CD4-positive, alpha-beta memory T cell (primary cell): ENCODE measurements around the gene AAGAB. TPM values are rescaled to one million over a fixed set of nuclear protein-coding genes. Genes with fewer than 3 reads are reported as not detected.

Experiments
- CTCF ChIA-PET: fragments of 350-600 bp; sonication (Branson Sonifier 250); formaldehyde crosslinking; loops from one replicate; lab custom pipeline; 2021; ENCODE audit warnings: inconsistent platforms; ENCODE audit not compliant: partially characterized antibody; lab: Charles Lee
- POLR2A ChIA-PET: fragments of 350-600 bp; sonication (Branson Sonifier 250); formaldehyde crosslinking; loops from one replicate; lab custom pipeline; 2021; ENCODE audit not compliant: partially characterized antibody; lab: Charles Lee
- DNase-seq, 5 donors: peaks; one replicate each; pipeline versions ENCODE4 v3.0.0 to v3.0.0-alpha.2; 2020 to 2022; ENCODE audit warnings: mixed read lengths in 1 of 5
- H3K27ac ChIP-seq: one replicate; pipeline ENCODE4 v1.7.0; 2013; ENCODE audit warnings: low read depth, low read length
- H3K27me3 ChIP-seq: 2 replicates; pipeline ENCODE4 v1.7.0; 2013; ENCODE audit warnings: mild to moderate bottlenecking, low read length, moderate library complexity; ENCODE audit not compliant: insufficient read depth
- H3K36me3 ChIP-seq: 2 replicates; pipeline ENCODE4 v1.7.0; 2013; ENCODE audit warnings: mild to moderate bottlenecking, low read length, moderate library complexity; ENCODE audit not compliant: insufficient read depth
- H3K4me1 ChIP-seq: 2 replicates; pipeline ENCODE4 v1.7.0; 2013; ENCODE audit warnings: mild to moderate bottlenecking, low read length, moderate library complexity; ENCODE audit not compliant: insufficient read depth
- H3K4me3 ChIP-seq, 2 donors: one replicate each; pipeline ENCODE4 v1.7.0; 2013; ENCODE audit warnings: low read length in 2 of 2, mild to moderate bottlenecking in 1 of 2
- H3K9me3 ChIP-seq, 2 donors: one replicate each; pipeline ENCODE4 v1.7.0; 2013; ENCODE audit warnings: low read length in 2 of 2, control low read depth in 1 of 2; ENCODE audit not compliant: control insufficient read depth in 1 of 2
- H3K27ac Mint-ChIP-seq, 7 donors: one replicate each; pipeline ENCODE4 v1.8.0; 2020 to 2021; ENCODE audit warnings: mixed read lengths in 7 of 7, mild to moderate bottlenecking in 6 of 7, inconsistent platforms in 3 of 7, moderate library complexity in 3 of 7
- H3K27me3 Mint-ChIP-seq, 2 donors: one replicate each; pipeline ENCODE4 v1.8.0; 2020 to 2021; ENCODE audit warnings: mixed read lengths in 2 of 2
- H3K36me3 Mint-ChIP-seq, 2 donors: one replicate each; pipeline ENCODE4 v1.8.0; 2020 to 2021; ENCODE audit warnings: mixed read lengths in 2 of 2, inconsistent platforms in 1 of 2, mild to moderate bottlenecking in 1 of 2
- H3K4me1 Mint-ChIP-seq, 4 donors: one replicate each; pipeline ENCODE4 v1.8.0; 2020 to 2021; ENCODE audit warnings: mixed read lengths in 4 of 4, mild to moderate bottlenecking in 1 of 4
- H3K4me3 Mint-ChIP-seq, 8 donors: one replicate each; pipeline ENCODE4 v1.8.0; 2020 to 2021; ENCODE audit warnings: mixed read lengths in 8 of 8, mild to moderate bottlenecking in 7 of 8, moderate library complexity in 6 of 8, inconsistent platforms in 3 of 8
- H3K9me3 Mint-ChIP-seq, 8 donors: one replicate each; pipeline ENCODE4 v1.8.0; 2020 to 2021; ENCODE audit warnings: mixed read lengths in 8 of 8, mild to moderate bottlenecking in 5 of 8, inconsistent platforms in 3 of 8, moderate library complexity in 1 of 8
- intact Hi-C: fragments of 100-400 bp; cut with micrococcal nuclease; formaldehyde crosslinking; loops from one replicate; pipeline ENCODE4 v1.15.1; 2023
- polyA plus RNA-seq, 2 donors: library from polyadenylated mRNA; unstranded; fragments of 300-500 nt; fragmentation: Illumina TruSeq; gene quantifications; one replicate each; pipeline ENCODE4 v1.2.3, GENCODE V29; 2021
- total RNA-seq, 2 experiments: library from RNA; stranded (reverse); gene quantifications; one replicate each; pipeline ENCODE4 v1.2.3, GENCODE V29; 2021

The AAGAB gene
- total and polyA plus RNA-seq, 4 experiments from 2014 or later: 30.2 to 71.0 (median 36.9) TPM

DNA sequence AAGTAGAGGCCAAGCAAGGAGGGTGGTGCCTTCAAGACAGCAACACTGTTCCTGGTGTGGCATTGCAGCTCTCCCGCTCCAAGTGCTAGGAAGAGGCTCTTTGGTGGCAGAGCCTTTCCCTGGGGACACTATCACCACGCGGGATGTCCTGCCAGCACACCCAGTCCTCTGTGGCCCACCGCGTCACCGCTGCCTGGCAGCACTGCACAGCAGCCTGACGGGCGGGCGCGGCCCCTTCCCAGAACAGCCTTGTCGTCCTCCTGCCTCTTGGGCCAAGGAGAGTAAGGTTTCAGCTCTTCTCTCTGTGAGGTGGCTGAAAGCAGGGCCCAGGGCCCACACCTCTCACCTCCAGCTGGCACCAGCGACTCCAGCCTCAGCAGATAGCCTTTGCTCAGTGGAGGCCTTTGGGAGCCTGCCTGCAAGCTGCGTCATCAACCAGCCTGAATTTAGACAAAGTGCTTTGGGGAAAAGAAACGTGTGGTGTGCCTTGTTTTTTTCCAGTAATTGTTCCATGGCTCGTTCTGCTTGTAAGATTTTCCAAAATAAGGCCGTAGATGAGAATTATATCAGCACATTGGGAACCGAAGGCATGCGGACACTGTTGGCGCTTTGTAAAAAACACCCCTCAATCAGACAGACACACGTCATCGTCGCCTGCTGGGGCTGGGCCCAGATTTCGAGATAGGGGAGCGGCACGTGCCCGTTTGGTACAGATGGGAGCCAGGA is 65.0 kb downstream of the AAGAB start:
- Mint-ChIP-seq H3K4me1 (peaks cover 3 to 12% (median 7%) of the 10 kb centered on the region in 4 donors), H3K36me3 (peaks cover 78 to 92% of the 10 kb centered on the region in 2 donors), H3K4me3 (no peak overlapping the region), H3K27me3 (no peaks in the 10 kb centered on the region), H3K27ac (peak overlapping the region in 2 of 7 donors; percentile 22 to 27), H3K9me3 (no peaks in the 10 kb centered on the region)
- no peaks in the 10 kb centered on the region for H3K9me3 ChIP-seq
- H3K4me3 ChIP-seq: no peak overlapping the region
- H3K27ac ChIP-seq: no peak overlapping the region
- CTCF ChIA-PET: no interaction called here
- DNase-seq: no peak
- POLR2A ChIA-PET: no interaction called here
- H3K36me3 ChIP-seq: peaks cover 75% of the 10 kb centered on the region
- H3K27me3 ChIP-seq: no peaks in the 10 kb centered on the region
- intact Hi-C loops: no loop called here
- no peaks in the 10 kb centered on the region for H3K4me1 ChIP-seq

DNA sequence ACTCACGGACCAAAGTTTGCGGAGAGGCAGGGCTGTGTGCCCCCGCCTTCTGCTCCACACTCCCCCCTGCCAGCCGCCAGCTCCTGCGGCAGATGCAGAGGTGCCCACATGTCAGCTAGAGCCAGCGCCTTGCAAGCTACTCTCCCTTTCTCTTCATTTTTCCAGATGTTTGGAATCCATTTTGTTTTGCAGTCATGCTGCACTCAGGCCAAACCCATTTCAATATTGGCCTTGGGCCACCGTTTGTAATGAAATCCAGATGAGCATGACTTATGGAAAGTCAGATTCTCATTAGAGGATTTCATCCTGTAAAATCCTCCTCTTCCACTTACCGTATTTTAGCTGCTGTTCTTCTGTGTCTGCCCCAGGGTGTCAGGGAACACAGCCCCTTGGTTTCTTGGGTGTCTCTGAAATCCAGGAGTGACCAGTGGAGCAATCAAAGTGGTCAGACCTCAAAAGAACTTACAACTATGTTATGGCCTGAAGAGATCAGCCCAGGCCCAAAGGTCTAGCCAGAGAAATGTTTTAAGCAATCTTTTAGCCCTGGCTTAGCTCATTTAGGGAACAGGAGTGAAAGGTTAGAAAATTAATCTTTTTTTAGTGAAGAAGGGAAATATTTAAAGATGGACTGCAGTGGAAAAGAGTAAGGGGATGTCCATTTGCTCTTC is 65.8 kb downstream of the AAGAB start:
- Histone ChIP-seq H3K9me3 (no peaks in the 10 kb centered on the region), H3K27ac (no peak overlapping the region), H3K27me3 (no peaks in the 10 kb centered on the region), H3K4me1 (no peaks in the 10 kb centered on the region), H3K4me3 (no peak overlapping the region), H3K36me3 (peaks cover 79% of the 10 kb centered on the region)
- Mint-ChIP-seq H3K4me3 (no peak overlapping the region), H3K27ac (peak overlapping the region in 6 of 7 donors; percentile 41 to 72 (median 52)), H3K36me3 (peaks cover 74 to 92% of the 10 kb centered on the region in 2 donors), H3K27me3 (no peaks in the 10 kb centered on the region), H3K4me1 (peaks cover 1 to 8% (median 7%) of the 10 kb centered on the region in 4 donors), H3K9me3 (no peaks in the 10 kb centered on the region)
- POLR2A ChIA-PET: interaction anchor here (0.5 kb wide), 1 partner anchor 20 kb away, joined by 3 read pairs; no protein-coding TSS in a partner anchor
- intact Hi-C loops: no loop called here
- DNase-seq: no peak
- CTCF ChIA-PET: interaction anchor here (1.4 kb wide), 1 partner anchor 151 kb away, joined by 3 read pairs; no protein-coding TSS in a partner anchor

DNA sequence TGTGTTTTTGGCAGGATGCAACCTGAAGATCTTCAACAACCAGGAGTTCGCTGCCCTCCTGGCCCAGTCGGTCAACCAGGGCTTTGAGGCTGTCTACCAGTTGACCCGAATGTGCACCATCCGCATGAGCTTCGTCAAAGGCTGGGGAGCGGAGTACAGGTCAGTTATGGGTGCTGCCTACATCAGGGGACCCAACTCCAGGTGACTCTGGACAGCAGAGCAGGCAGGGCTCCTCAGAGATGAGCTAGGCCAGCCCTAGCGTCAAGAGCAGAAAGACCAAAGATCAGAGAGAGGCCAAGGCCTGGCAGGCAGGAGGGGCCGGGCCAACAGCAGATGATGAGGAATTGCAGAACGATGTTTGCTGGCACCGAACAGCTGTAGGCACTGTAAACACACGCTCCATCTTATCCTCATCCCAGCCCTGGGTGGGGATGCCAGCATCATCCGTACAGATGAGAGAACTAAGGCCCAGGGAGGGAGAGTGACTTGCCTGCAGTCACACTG is 67.1 kb downstream of the AAGAB start:
- Histone ChIP-seq H3K9me3 (no peaks in the 10 kb centered on the region), H3K4me1 (no peaks in the 10 kb centered on the region), H3K27ac (no peak overlapping the region), H3K36me3 (peaks cover 77% of the 10 kb centered on the region), H3K27me3 (no peaks in the 10 kb centered on the region), H3K4me3 (no peak overlapping the region)
- POLR2A ChIA-PET: interaction anchor here (1.2 to 1.7 kb wide), 2 partner anchors 11 to 121 kb away, joined by 3 read pairs; no protein-coding TSS in a partner anchor
- H3K27ac Mint-ChIP-seq: peak overlapping the region in 4 of 7 donors; percentile 29 to 70 (median 68)
- DNase-seq: no peak
- peaks cover 71 to 89% of the 10 kb centered on the region in 2 donors for H3K36me3 Mint-ChIP-seq
- CTCF ChIA-PET: no interaction called here
- no peak overlapping the region for H3K4me3 Mint-ChIP-seq
- intact Hi-C loops: no loop called here
- H3K9me3 Mint-ChIP-seq: no peaks in the 10 kb centered on the region
- no peaks in the 10 kb centered on the region for H3K27me3 Mint-ChIP-seq
- peaks cover 1 to 8% (median 7%) of the 10 kb centered on the region in 4 donors for H3K4me1 Mint-ChIP-seq

DNA sequence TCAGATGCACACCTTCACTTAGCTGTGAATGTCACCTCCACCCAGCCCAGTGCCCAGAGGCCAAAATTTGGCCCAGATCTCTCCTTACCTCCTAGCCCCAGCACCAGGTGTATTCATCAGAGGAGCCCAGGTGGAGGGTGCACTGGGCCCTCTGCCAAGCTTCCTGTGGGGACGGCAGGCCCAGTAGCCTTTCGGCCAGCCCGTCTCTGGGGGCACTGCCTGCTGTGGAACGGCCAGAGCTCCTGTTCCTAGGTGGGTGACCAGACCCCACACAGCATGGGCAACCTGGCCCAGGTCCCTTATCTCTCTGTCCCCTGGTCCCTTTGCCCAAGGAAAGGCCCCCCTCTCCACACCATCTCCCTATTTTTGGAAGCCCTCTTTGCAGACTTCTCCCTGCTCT is 67.8 kb downstream of the AAGAB start:
- no peaks in the 10 kb centered on the region for H3K27me3 ChIP-seq
- H3K36me3 Mint-ChIP-seq: peaks cover 66 to 89% of the 10 kb centered on the region in 2 donors
- CTCF ChIA-PET: no interaction called here

DNA sequence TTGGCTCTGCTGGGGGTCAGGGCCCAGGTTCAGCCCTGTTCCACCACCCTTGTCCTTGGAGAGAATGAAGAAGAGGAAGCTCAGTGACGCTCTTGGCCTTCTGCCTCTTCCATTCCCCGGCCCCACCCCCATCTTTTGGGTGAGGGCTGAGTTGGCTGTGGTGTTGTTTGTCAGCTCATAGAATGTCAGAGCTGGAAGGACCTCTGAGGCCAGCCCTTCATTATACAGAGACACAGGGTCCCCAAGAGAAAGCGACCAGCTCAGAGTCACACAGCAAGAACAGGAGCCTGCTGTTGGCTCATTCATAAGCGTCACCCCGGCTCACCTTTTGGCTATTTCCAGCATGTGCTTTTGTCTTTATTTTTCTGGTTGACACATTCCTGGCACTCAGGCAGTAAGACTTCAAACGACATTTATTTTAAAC is 68.2 kb downstream of the AAGAB start:
- H3K4me3 Mint-ChIP-seq: no peak overlapping the region
- DNase-seq: no peak
- H3K4me1 Mint-ChIP-seq: peaks cover 1 to 8% (median 7%) of the 10 kb centered on the region in 4 donors
- Histone ChIP-seq H3K27ac (no peak overlapping the region), H3K4me1 (no peaks in the 10 kb centered on the region), H3K9me3 (no peaks in the 10 kb centered on the region), H3K36me3 (peaks cover 76% of the 10 kb centered on the region), H3K27me3 (no peaks in the 10 kb centered on the region), H3K4me3 (no peak overlapping the region)
- intact Hi-C loops: no loop called here
- H3K27me3 Mint-ChIP-seq: no peaks in the 10 kb centered on the region
- peak overlapping the region in 6 of 7 donors; percentile 24 to 77 (median 64) for H3K27ac Mint-ChIP-seq
- H3K36me3 Mint-ChIP-seq: peaks cover 61 to 87% of the 10 kb centered on the region in 2 donors
- ChIA-PET POLR2A (interaction anchor here (1.2 to 1.7 kb wide), 3 partner anchors 12 to 120 kb away, joined by 3 to 4 read pairs (median 3); no protein-coding TSS in a partner anchor), CTCF (no interaction called here)
- no peaks in the 10 kb centered on the region for H3K9me3 Mint-ChIP-seq

More for the DNA sequence above, 67.8 kb downstream of the AAGAB start:
- H3K27ac ChIP-seq: no peak overlapping the region
- no peak overlapping the region for H3K4me3 ChIP-seq
- DNase-seq: no peak
- no peak overlapping the region for H3K4me3 Mint-ChIP-seq
- H3K9me3 Mint-ChIP-seq: no peaks in the 10 kb centered on the region
- no peaks in the 10 kb centered on the region for H3K27me3 Mint-ChIP-seq
- POLR2A ChIA-PET: interaction anchor here (1.2 to 1.7 kb wide), 2 partner anchors 12 to 121 kb away, joined by 3 read pairs; no protein-coding TSS in a partner anchor
- intact Hi-C loops: no loop called here
- peaks cover 1 to 8% (median 7%) of the 10 kb centered on the region in 4 donors for H3K4me1 Mint-ChIP-seq
- no peaks in the 10 kb centered on the region for H3K4me1 ChIP-seq
- H3K9me3 ChIP-seq: no peaks in the 10 kb centered on the region
- peaks cover 77% of the 10 kb centered on the region for H3K36me3 ChIP-seq
- H3K27ac Mint-ChIP-seq: peak overlapping the region in 5 of 7 donors; percentile 37 to 77 (median 67)

DNA sequence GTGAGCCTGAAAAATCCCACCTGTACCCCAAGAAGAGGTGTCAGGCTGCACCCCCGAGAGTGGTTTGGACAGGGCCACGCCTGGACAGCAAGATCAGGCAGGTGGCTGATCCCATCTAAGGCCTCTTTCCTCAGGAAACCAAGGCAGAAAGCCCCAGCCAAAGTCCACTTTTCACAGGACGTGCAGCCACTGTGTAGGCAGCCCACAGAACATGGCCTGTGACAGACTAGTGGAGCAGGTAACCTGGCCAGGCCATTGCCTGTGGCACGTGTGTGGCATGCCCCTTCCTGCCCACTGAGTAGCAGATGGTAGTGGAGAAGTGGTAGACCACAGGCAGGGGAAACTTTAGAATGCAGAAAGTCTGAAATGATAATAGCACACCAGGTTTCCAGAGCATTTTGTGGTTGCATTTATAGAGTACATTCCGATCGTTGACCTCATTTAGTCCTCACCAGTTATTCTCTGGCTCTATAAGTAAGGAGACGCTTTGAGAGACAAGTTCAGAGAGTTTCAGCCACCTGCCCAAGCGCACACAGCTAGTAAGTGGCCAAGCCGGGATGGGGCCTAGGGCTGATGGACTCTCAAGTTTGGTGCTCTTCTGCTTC is 68.7 kb downstream of the AAGAB start:
- POLR2A ChIA-PET: interaction anchor here (1.2 to 1.7 kb wide), 2 partner anchors 13 to 82 kb away, joined by 3 to 4 read pairs; no protein-coding TSS in a partner anchor
- Histone ChIP-seq H3K27ac (no peak overlapping the region), H3K4me3 (no peak overlapping the region), H3K36me3 (peaks cover 72% of the 10 kb centered on the region), H3K9me3 (no peaks in the 10 kb centered on the region), H3K4me1 (no peaks in the 10 kb centered on the region), H3K27me3 (no peaks in the 10 kb centered on the region)
- Mint-ChIP-seq H3K4me3 (peak overlapping the region in 1 of 8 donors; percentile 33), H3K36me3 (peaks cover 56 to 83% of the 10 kb centered on the region in 2 donors), H3K9me3 (no peaks in the 10 kb centered on the region), H3K27ac (peak overlapping the region; percentile 24 to 79 (median 65)), H3K27me3 (no peaks in the 10 kb centered on the region), H3K4me1 (peaks cover 1 to 8% (median 7%) of the 10 kb centered on the region in 4 donors)
- no peak for DNase-seq
- intact Hi-C loops: no loop called here
- CTCF ChIA-PET: no interaction called here
